ENCODE data around the gene EQTN.

- TF ChIP-seq EZH2 (IDR thresholded peaks at IDR 0.05; ENCODE audit: insufficient read depth, poor library complexity, severe bottlenecking): no peak
- TF ChIP-seq EZH2phosphoT487 (IDR thresholded peaks at IDR 0.05; ENCODE audit: insufficient read depth, low read depth): no peak
Observed at GRCh38 chr9:27304521-27304920, 7.6 kb upstream of the EQTN start.
